GM19193 (cell line): Measurements from ENCODE around the gene GRK4.

Source experiments
- POLR2A ChIP-seq: IDR thresholded peaks from 4 replicates; pipeline ENCODE4 v1.6.1; 2011; ENCODE audit not compliant: insufficient read depth, insufficient read length; ENCODE audit errors: extremely low read depth

Gene GRK4

DNA sequence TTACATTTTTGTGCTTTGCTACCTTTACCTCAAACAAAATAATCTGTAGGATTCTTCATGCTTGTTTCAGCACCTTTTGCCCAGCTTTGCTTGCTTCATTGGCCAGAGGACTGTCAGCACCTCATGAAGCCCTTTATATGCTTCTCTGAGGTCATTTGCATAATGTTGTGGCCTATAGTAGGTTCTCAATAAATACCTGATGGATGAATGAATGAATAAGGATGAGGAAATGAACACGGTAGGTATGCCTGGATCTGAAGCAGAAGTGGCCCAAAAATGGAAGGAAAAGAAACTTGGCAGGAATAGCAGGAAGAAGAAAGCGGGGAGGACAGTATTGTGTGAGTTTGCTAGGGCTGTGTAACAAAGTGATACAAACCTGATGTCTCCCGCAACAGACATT, 7.9 kb downstream of the GRK4 start:
- TF ChIP-seq POLR2A: no peak

DNA sequence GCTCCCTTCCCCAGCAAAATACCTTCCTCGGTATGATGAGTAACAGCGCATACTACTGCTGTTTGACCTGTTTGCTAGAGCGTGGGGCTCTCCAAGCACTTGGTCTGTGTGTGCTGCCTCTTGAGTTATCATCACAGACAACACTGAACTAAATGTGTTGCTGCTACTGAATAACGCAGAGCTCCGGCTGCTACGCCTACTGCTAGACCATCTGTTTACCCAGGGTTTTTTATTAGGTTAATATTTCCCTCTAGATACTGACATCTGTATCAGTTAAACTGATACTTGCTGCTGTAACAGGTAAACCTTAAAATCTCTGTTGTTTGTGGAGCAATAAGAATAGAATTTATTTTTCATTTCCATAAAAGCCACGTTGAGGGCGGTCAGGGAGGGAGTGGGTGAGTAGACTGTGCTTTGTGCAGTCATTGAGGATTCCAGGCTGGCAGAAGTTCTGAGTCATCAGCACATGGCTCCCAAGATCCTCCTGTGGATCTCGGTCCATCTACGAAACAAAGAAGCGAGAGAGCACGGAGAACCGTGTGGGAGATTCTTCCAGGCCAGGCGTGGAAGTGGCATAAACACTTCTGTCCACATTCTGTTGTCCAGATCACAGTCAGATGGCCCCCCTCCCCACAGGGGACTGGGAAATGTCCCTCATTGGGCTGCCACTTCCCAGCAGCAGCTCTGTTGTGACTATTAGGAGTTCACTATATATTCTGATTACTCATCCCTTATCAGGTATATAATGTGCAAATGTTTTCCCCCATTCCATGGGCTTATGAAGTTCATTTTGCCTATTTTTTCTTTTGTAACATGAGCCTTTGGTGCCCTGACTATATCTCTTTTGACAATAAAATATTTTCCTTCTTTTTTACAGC, 14.1 kb downstream of the GRK4 start:
- no peak for TF ChIP-seq POLR2A

DNA sequence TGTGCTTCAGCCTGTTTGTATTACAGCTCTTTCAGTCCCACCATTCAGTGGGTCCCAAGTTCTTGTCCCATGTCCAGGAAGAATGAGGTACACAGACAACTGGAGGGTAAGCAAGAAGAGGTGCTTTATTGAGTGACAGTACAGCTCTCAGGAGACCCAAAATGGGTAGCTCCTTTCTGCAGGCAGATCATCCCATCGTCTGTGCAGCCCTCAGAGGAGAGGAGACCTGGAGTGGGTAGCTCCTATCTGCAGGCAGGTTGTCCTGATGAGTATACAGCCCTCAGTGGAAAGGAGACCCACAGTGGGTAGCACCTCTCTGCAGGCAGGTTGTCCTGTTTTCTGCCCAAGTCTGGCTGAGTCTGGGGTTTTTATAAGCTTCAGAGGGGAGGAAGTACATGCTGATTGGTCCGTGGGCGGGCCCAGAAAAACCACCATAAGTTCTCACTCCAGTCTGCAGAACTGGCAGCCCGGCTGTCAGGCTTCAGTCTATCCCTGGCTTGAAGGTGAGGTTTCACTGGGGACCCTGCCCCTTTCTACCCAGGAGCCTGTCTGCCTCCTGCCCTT, 18.0 kb downstream of the GRK4 start:
- TF ChIP-seq POLR2A: no peak

DNA sequence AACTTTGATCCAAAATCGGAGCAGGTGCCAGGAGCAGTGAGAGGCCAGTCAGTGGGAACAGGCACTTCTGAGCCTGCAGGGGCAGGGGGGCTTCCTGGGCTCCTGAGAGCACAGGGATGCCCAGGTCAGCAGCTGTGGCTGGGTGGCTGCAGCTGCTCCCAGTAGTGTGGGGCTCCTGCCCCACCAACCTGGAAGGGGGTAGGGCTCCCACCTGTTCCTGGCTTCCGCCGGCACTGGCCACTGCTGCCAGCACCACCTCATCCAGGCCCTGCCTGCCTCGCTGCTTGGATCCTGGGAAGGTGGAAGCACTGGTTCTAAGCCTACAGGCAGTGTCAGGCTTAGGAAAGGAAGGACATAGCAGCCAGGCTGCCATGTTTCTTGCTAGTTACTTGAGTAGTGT, 18.6 kb downstream of the GRK4 start:
- TF ChIP-seq POLR2A: no peak

DNA sequence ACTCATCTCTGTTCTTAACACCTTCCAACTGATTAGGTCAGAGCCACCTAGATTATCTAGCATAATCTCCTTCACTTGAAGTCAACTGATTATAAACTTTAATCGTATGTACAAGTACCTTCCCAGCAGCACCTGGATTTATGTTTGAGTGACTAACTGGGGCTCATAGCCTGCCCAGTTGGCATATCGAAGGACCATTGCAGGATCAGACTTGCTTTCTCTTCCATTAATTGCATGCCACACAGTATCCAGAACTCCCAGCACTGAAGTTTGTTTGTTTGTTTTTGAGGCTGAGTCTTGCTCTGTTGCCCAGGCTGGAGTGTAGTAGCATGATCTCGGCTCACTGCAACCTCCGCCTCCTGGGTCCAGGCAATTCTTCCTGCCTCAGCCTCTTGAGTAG, 27.9 kb downstream of the GRK4 start:
- no peak for TF ChIP-seq POLR2A

DNA sequence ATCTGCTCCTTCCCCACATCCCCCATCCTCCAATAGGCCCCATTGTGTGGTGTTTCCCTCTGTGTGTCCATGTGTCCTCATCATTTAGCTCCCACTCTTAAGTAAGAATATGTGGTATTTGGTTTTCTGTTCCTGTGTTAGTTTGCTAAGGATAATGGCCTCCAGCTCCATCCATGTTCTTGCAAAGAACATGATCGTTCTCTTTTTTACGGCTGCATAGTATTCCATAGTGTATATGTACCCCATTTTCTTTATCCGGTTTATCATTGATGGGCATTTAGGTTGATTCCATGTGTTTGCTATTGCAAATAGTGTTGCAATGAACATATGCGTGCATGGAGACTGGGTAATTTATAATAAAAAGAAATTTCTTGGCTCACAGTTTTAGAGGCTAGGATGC, 31.5 kb downstream of the GRK4 start:
- no peak for TF ChIP-seq POLR2A

DNA sequence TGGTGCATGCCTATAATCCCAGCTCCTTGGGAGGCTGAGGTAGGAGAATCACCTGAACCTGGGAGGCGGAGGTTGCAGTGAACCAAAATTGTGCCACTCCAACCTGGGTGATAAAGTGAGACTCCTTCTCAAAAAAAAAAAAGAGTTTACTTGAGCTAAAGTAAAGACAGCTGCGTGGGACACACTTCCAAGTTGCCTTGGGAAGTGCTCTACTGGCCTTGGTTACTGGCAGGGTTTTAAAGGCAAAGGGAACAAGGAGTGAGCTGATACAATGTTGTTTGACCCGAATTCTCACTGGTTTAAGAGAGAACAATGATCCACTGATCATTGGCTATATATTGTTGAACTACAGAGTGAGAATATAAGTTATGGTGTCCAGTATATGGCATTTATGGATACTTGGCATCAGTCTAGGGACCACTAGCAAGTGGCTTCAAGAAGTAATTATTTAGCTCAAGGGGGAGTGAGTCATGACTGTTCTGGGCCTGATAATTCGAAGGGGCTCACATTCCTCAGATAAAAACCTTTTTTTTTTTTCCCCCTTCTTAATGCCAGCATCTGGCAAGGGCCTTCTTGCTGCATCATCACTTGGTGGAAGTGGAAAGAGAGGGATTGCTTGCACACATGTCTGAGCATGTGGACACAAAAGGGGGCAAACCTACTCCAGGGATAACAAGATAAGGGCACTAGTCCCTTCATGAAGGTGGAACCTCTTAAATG, 32.3 kb downstream of the GRK4 start:
- no peak for TF ChIP-seq POLR2A

DNA sequence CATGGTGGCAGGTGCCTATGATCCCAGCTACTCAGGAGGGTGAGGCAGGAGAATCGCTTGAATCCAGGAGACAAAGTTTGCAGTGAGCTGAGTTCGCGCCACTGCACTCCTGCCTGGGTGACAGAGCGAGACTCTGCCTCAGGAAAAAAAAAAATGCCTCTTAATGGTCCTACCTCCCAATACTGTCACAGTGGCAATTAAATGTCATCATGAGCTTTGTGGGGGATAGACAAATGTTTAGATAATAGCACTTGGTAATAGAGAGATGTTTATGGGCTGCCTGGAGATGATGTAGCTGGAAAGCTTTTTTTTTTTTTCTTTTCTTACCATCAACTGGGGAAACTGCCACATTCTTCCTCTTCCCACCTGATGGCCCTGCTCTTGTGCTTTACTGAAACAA, 33.0 kb downstream of the GRK4 start:
- no peak for TF ChIP-seq POLR2A

DNA sequence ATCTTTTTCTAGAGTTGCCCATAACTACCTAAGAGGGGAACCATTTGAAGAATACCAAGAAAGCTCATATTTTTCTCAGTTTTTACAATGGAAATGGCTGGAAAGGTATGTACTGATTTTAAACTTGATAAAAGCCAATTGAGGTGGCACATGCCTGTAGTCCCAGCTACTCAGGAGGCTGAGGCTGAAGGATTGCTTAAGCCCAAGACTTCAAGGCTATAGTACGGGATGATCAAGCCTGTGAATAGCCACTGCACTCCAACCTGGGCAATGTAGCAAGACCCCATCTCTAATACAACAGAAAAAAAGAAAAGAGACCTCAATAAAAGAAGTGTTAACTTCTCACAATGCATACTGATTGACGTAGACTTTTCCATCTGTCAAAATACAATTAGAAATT, 44.4 kb downstream of the GRK4 start:
- no peak for TF ChIP-seq POLR2A

DNA sequence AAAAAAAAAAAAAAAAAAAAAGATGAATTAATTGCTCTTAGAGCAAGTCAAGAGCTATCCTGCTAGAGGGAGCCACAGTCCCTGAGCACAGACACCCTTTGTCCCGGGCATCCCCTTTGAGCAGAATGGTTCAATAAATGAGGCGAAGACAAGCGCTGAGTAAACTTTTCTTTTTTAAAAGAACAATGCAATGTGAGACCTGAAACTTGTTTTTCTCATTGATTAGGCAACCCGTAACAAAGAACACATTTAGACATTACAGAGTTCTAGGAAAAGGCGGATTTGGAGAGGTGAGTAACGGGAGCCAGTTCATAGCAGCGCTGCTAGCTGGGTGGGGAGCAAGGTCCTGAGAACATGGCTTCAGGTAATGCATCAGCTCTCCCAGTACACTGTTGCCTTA, 46.1 kb downstream of the GRK4 start:
- no peak for TF ChIP-seq POLR2A

DNA sequence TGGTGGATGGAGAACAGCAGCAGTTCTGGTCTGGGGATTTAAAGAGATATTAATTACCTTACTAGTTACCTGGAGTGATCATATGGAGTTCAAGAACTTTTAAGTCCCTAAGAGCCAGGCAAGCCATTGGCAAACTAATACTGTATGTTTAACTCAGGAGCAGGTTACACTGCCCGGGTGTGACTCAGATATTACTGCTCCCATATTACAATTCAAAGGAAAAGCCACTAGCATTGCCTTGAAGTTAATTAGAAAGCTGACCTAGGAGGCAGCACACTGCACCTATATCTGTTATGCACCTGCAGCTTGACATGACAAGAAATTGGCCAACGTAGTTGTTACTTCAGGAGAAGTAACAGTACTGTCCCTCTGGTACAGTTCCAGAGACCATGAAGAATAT, 47.2 kb downstream of the GRK4 start:
- no peak for TF ChIP-seq POLR2A

DNA sequence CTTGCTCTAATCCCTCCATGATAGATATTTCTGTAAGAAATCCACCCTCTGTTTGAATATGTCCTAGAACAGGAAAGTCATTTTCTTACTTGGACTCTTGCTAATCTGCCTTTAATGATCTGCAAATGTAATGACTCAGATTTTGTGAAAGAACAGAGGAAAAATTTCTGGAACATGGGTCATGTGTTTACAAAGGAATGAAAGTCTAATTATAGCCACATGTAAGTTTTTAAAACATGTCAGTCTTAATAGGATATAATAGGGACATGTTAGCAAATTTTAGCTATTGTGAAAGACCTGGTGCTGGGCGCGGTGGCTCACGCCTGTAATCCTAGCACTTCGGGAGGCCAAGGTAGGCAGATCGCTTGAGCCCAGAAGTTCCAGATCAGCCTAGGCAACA, 47.6 kb downstream of the GRK4 start:
- no peak for TF ChIP-seq POLR2A

DNA sequence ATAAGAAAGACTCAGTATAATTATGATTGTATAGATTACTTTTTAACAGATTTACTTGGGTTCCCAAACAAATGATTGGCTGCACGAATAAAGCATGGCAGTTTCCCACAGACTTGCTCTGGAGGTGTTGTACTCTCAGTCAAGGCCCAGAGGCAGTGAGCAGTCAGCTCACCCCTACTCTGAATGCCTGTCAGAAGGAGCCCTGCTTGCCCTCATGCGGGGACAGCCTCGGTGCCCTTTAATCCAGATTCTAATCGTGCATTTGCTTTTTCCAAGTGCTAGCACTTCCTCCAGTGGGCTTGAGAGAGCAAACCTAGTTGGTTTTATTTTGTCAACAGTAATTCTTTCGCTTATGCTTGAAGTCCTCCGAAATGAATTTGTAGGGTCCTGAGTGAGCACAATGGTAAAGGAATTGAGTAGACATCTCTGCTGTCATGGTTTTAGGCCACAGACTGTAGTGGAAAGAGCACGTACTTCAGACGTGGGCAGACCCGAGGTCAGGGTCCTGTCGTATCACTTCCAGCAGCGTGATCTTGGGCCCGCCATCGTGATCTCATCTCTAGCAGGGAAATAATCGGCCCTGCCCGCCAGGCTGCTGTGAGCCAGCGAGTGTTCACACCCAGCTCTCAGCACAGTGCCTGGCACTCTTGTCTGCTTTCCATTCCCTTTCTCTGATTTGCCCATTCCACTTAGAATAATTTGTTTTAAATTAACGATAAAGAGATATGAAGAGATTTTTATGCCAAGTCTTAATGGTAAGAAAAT, 48.3 kb downstream of the GRK4 start:
- no peak for TF ChIP-seq POLR2A

DNA sequence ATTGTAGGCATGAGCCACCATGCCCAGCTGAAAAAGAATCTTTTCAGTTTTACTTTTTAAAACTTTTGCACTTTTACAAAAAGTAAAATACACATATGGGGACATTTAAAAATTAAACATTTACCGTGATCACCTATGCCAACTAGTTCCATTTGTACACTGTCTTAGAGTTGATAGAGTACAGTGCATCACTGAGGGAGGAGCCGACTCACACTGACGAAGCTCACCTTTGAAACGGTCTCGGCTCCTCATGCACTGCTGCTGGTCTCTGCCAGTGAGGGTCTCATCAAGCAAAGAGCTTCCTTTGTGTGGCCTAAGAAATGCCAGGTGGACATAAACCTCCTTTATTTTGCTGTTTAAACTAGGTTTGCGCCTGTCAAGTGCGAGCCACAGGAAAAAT, 50.0 kb downstream of the GRK4 start:
- TF ChIP-seq POLR2A: no peak

DNA sequence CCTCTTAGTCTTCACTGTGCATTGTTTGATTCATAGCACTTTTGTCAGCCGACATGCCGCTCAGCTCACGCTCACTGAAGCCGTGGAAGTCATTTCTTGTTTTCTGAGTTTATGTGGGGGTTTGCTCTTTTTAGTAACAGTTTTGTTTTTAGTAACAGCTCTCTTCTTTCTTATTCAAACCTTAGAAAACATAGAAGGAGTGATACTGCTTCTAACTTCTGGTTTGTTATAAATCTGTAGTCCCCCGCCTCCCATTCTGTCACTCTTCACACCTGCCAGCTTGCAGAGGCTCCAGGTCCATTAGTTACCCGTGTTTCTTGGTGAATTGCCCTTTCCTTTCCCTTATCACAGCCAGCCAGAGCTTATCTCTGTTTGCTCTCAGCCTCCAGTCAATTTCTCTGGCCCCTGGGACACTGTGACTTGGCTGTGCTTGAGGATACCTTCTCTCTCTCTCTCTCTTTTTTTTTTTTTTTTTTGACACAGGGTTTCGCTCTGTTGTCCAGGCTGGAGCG, 50.5 kb downstream of the GRK4 start:
- no peak for TF ChIP-seq POLR2A
